GM19023 (cell line): Measurements from ENCODE around the gene ZFPM1.
"Not testable (repeated sequence)": the region's sequence is repeated elsewhere in the genome, so short reads cannot be mapped to it uniquely, and the experiment has no call there.

ENCODE experiments used
- ATAC-seq: cut with Tn5 transposase; IDR thresholded peaks from one replicate; pipeline ENCODE4 v1.9.1; 2021; ENCODE audit warnings: mild to moderate bottlenecking, moderate library complexity; ENCODE audit not compliant: unreplicated experiment

Gene ZFPM1

DNA sequence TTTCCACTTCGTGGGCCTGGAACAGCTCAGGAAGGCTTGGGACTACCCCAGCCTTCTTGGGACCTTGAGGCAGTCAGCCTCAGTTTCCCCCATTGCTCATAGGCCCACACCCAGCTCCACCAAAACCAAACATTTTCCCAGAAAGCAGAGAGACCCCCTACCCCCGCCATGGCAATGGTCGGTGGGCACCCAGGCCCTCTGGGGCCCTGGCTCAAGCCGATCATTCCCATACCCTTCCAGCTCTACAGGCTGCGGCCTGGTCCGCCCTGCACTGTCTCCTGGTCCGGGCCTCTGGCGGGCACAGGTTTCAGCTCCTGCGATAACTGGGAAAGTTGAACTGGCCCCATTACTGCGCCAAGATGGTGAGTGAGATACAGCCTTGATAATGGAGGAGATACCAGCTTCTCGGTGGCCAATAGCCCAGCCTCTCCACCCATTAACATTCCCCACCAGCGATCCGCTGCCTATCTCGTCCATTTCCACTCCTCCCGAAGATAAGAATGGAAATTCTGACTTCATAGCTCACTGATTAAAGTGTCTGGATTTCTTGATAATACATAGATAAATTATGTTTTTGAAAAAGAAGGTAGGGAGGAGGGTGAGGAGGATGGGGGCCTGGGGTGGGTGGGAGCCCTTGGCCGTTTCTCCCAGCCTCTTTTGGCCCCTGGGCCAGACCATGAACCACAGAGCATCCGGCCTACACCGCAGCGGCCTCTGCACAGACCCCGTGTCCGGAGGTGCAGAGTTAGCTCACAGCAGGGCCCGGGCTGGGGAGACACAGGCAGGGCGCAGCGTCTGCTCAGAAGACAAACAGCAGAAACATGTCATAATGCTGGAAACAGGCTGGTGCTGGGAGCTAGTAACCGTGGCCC, 11.6 kb downstream of the ZFPM1 start:
- ATAC-seq = no peak

DNA sequence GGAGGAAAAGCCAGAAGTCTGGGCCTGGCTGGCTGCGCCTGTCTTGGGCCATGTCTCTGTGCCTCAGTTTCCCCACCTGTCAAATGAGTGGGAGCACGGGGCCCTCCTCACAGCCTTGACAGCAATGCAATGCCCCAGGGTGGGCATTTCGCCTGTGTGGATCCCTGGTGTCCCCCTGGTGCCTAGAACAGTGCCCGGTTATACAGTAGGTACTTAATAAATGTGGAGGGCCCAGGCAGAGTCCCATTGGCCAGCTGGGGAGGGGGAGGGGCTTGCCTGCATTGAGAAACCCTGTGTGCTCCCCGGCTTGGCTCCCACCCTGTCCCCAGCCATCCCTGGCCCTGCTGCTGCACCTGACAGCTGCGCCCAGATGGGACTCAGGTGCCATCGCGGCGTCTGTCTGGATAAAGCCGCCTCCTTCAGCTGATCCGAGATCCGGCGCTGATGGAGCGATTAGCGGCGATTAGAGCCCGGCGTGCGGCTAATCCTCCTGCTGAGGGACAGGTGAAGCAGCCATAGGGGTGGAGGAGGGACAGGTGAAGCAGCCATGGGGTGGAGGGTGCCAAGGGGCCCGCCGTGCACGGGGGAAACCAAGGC, 12.4 kb downstream of the ZFPM1 start:
- ATAC-seq = no peak

DNA sequence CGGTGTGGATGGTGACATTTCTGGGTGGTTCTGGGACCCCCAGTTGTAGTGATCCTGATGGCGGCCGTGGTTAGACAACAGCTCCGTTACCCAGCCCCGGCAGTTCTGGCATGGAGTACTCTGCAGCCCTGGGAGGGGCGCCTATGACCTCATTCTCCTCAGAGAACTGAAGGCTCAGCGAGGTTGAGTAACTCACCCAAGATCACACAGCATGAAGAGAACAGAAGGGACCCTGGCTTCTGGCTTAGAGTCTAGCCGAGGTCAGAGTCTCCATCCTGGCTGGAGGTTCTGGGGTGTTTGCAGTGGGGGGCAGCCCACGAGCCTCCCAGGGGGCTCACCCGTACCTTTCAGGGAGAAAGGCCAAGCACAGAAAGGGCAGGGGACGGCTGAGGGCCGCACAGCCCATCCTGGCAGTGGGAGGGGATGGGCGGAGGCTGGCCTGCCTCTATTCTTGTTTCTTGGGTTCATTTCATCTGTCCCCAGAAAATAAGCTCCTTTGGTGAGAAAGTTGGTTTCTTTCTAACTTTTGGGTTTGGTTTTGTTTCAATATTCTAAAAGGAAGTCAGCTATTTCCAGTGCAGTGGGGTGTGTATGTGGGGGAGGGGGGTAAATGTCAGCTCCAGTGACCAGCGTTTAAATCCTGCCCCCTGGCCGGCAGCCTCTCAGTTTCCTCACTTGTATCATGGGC, 13.2 kb downstream of the ZFPM1 start:
- no peak for ATAC-seq

DNA sequence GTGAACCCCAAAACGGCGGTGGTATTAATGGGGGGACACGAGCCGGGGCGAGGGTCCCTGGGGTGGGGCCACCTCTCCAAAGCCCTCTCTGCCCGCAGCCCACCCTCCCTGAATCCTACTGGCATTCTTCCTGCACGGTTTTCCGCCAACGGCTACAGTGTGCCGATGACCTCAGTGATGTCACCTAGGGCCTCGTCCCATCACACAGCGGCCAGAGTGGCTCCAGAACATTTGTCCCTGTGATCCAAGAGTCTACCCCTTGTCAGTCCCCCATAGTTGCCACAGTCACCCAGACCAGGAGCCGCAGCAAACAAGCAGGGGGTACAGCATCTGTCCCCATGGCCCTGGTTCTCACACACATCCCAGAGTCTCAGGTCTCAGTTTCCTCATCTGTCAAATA, 13.9 kb downstream of the ZFPM1 start:
- ATAC-seq = no peak

DNA sequence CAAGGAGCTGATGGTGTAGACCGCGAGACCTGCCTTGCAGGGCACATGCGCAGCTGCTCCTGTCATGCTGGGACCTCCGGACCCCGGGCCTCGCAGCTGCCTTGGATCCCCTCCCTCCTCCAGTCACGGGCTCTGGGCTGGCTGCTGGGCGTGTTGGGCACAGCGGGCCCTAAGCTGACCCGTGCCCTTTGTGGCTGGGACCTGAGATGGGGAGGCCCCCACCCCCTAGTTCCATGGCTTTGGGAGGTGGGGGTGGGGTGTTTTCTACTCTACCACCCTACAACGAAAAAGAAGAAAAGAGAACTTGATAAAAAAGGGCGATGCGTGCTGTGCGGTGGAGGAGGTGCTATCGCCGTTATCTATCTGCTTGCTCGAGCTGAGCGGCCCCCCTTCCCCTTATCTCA, 14.5 kb downstream of the ZFPM1 start:
- no peak for ATAC-seq

DNA sequence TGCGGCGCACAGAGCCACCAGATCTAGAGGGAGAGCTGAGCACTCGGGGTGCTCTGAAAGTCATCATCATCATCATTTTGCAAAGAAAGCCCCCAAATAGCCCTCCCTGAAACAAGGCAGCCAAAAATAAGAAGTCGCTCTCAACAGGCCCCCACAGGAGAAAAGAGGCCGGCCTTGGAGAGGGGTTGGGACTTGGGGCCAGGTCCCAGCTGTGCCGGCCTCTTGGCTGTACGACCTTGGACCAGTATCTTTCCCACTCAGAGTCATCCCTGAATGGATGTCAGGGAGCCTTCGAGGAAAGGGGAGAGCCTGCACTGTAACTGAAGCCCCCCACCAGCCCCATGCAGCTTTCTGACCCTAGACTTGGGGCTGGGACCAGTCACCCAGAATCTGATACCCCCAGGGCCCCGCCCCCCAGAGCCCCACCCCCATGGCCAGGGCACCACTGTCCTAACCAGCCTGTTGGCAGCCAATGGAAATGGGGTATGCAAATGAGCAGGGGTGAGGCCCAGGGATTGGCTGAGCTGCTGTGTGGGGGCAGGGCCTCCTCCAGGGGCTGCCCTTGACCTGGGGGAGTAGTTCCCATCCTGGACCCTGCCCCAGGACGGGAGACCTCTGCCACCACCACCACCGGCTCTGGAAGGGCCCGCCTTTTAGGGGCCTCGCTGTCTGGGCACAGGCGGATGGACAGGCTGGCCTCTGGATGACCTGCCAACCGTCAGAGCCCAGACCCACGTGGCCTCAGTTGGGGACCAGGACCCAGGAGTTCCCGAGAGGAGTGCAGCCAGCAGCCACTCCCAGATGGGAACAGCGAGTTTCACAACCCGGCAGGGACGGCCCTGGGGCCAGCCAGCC, 15.4 kb downstream of the ZFPM1 start:
- no peak for ATAC-seq

DNA sequence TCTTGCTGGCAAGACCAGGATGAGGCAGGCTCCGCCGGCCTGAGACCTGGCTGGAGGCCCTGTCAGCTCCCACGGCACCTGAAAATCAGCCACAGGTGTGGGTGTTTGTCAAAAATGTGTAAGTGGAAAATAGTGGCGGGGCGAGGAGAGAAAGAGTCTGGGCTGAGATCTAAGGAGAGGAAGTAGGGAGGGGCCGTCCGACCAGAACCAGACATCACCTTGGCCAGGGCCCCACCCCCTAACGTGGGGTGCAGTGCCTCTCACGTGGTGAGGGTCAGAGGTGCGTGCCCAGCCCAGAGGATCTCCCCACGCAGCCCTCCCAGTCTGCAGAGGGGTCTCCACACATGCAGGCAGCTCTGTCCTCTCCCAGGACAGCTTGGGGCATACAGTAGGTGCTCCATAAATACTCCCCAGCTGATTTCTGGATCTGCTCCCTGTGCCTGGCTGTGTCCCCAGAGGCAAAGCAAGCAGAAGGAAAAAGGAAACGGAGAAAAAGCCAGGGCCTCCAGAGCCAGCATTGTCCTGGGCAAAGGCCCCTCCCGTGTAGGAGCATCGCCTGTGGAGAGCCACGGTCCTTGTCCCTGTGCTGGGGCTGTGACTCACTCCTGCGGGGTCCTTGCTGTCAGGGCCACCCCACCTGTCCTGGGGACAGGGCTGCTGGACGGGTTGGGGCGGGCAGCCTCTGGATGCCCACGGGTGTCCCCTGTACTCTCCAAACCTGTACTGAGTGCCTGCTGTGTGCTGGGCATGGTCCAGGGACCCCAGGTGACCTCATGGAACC, 16.7 kb downstream of the ZFPM1 start:
- no peak for ATAC-seq

DNA sequence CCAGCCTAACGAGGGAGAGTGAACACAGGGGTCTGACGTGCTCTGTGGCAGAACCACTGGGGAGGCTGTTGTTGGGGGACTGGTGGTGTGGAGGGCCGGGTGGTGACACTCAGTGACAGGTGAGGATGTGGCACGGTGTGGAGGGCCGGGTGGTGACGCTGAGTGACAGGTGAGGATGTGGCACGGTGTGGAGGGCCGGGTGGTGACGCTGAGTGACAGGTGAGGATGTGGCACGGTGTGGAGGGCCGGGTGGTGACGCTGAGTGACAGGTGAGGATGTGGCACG, 17.3 kb downstream of the ZFPM1 start:
- ATAC-seq = not testable (repeated sequence)

DNA sequence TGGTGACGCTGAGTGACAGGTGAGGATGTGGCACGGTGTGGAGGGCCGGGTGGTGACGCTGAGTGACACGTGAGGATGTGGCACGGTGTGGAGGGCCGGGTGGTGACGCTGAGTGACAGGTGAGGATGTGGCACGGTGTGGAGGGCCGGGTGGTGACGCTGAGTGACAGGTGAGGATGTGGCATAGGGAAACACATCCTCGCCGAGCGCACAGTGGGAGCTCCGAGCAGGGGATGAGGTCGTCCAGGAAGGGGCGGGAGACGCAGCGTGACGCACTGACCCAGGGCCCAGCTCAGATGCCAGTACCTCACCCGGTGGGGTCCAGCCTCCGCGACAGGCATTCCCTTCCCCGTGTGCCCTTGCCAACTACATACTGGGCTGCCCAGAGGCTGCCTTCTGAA, 17.6 kb downstream of the ZFPM1 start:
- not testable (repeated sequence) for ATAC-seq

DNA sequence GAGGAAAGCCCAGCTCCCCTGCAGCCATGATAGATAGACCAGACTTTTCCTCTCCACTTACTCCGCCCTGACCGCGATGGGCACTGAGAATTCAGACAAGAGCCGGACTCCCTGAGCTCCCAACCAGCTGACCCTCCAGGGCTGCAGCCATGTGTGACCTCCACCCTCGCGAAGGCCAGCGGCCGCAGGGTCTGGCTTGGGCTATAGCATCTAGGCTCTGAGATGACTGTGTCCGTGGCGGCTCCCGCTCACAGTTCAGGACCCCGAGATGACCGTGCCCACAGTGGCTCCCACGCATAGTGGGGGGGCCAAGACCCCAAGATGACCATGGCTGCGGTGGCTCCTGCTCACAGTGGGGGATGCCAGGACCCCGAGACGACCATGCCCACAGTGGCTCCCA, 18.0 kb downstream of the ZFPM1 start:
- no peak for ATAC-seq

DNA sequence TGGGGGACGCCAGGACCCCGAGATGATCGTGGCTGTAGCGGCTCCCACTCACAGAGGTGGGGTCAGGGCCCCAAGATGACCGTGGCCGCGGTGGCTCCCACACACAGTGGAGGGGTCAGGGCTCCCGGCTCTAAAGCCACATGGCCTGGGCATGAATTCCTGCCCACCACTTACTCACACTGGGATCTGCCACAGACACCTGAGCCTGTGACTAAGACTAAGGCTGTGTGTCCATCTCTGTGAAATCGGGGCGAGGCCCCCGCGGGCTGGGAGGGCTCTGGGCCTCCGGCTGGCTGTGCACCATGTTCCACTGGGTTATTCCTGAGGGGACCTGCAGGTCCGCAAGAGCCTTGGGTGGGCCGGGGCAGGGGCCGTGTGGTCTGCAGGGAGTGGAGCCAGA, 18.5 kb downstream of the ZFPM1 start:
- ATAC-seq = no peak

DNA sequence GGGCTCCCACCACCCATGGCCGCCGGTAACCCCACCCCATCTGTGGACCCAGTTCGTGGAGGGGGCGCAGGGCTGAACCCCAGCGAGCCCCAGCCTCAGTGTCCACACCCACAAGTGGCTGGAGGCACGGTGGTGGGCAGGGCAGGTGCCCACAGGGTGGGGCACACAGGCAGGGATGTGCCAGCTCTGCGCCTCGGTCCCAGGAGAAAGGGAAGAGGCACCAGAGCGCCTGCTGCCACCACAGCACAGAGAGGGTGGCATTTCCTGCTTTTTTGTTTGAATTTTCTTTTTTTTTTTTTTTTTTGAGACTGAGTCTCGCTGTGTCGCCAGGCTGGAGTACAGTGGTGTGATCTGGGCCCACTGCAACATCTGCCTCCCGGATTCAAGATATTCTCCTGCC, 19.0 kb downstream of the ZFPM1 start:
- no peak for ATAC-seq

DNA sequence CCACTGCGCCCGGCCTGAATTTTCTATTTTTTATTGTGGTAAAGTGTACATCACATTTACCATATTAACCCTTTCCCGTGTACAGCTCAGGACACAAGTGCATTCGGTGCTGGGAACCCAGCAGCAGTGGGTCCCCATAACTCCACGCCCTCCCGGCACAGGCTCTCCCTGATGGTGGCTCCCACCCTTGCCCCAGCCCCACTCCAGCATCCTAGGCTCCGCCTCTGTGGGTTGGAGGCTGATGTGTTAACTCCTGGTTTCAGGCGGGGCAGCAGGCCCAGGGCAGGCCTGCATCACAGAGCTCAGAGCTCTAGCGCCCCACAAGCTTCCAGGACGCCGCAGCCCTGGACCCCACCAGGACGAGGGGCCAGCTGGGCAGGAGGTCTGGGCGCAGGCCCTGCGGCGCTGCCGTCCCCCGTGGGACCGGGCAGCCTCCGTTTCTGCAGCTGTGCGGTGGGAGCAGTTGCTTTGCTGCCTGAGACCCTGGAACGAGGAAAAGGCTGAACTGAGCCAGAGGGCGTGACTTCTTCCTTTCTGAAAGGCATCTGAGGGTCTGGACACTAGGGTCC, 19.6 kb downstream of the ZFPM1 start:
- ATAC-seq = no peak

DNA sequence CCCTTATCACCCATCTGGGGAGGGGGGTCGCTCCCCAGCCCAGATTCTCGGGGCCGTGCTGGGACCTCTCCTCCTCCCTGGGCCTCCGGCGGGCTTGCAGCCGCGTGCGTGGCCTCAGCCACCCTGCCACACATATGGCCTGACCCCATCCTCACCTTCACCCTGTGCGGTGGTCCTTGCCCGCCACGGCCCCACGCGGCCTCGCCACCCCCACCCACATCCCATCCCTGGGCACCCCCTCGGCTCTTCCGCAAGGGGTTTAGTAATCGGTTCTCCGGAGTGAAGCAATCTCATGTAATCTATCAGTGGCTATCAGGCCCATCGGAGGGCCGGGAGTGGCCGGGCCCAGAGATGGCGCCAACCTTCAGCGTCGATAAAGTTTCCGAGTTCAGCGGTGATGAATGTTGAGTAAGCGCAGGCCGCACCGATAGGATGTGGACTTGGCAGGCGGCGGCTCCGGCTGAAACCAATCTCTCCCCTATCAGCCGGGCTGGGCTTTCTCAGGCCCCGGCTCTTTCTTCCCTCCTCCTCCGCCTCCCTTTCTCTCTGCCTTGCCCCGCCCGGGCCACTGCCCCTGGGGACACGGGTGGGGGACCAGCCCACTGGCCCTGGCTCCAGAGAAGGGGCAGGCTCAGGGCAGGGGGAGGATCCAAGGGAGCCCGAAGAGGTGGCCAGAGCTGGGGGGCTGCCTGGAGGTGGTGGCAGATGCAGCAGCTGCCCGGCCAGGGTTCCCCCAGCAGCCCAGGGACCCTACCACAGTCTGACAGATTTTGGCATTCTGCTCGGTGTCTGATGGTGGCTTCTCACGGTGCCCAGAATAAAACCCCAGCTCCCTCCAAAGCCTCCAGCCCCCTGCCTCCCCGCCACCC, 20.8 kb downstream of the ZFPM1 start:
- no peak for ATAC-seq

DNA sequence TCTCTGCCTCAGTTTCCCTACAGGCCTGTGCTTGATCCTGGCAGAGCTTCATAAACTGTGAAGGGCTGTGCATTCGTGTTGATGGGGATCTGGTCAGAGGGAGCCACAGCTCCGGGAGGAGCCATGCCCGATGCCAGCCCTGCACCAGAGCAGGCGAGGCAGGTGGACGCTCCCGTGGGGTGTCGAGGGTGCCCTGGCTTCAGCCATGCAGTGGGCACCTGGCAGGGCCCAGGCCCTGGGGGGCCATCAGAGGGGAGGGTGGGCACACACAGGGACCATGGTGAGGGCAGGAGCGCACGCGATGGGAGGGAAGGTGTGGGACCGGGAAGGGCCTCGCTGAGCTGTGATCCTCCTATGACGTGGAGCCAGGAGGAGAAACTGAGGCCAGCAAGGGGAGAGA, 22.0 kb downstream of the ZFPM1 start:
- no peak for ATAC-seq

DNA sequence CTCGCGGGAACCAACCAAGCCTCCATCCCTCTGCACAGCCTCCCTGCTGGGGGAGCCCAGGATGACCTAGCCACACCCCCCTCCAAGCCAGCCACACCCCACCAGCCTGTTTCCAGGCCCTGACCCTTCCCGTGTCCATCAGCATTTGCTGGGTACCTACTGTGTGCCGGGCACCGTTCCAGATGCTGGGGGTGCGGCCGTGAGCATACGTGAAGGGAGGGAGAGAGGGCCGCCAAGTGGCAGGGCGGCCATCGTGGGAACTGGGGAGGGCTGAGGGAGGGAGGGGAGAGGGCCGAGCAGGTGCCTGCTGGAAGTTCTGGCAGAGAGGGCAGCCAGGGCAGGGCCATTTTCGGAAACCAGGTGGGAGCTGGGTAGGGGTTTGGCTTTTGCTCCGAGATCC, 23.1 kb downstream of the ZFPM1 start:
- no peak for ATAC-seq

DNA sequence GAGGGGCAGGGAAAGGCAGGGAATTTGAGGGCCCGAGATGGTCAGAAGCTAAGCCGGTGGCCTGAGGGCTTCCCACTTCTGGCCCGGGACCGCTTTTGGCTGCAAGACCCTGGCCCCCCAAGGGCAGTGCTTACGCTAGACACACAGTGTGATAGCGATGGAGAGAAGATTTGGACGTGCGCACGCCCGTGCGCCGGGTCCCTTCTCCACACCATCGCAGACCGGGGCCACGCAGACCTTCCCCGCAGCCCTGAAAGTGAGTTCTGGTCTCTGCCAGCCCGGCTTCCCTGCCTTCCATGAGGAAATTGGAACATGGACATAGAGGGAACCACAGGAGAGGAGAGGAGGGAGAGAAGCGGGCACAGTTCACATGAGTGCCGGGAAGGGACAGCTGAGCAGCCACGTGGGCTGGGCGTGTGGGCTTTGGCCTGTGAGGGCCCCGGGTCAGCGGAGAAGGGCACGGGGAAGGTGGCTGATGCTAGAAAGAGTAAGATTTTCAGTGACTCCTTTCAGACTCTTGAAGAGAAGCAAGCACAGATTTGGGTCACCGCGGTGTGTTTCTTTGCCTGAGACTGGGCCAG, 23.8 kb downstream of the ZFPM1 start:
- ATAC-seq = no peak

DNA sequence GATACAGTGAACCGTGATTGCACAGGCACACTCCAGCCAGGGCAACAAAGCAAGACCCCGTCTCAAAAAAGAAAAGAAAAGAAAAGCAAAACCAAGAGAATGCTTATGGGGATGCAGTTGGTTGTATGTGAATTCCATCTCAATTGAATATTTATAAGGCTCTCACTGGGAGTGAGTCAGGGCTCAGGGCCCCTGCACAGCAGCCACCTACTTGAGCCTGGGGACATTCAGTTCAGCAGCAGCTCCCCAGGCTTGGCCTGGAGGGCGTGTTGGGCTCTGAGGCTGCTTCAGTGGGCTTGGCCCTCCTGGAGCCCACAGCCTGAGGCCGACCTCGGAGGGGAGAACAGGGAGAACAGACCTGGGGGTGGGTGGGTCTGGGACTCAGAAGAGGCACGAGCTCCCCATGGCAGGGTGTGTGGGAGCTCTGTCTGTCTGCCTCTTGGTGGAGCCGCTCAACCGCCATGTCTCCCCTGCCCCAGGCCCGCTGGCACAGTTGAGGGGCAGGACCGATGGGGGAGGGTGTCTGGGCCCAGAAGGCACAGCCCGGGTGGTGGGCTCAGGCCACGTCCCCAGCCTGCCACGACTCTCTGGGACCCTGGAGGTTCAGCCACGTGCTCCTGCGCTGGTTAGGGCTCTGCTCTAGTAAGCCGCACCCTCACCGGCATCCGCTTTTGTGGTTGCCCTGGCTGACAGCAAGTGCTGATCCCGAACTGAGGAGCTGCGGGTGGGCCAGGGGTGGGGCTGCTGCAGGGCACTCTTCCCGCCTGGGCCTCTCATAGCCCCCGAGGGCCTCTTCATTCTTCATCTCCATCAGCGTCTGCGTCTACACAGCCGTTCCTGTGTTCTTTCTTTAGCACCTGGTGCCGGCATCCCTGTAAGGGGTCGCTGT, 24.8 kb downstream of the ZFPM1 start:
- no peak for ATAC-seq
